Ovary (tissue), 3 donors: ENCODE measurements around the gene PLS1.

Source experiments
- CTCF ChIP-seq, 3 donors: fragments of 450-650 bp in 2 of 3; fragments of 200-600 bp in 1 of 3; IDR thresholded peaks; one replicate each; pipeline versions ENCODE4 v1.5.1 to v1.8.0; 2016 to 2022; ENCODE audit warnings: antibody characterized with exemption in 3 of 3, mild to moderate bottlenecking in 1 of 3
- EP300 ChIP-seq: sonication (generic); formaldehyde crosslinking; IDR thresholded peaks from one replicate; pipeline ENCODE4 v1.6.1; 2017; ENCODE audit warnings: antibody characterized with exemption
- POLR2A ChIP-seq: fragments of 450-650 bp; IDR thresholded peaks from one replicate; pipeline ENCODE4 v1.6.1; 2017; ENCODE audit warnings: antibody characterized with exemption, mild to moderate bottlenecking, moderate library complexity
- donor health status: DM: no; HTN: no; CAD: no.

- TF ChIP-seq EP300 (no peak), CTCF (IDR thresholded peaks at IDR 0.05) (no peak), POLR2A (no peak)
Observed at GRCh38 chr3:142650001-142650693, 54.0 kb downstream of the PLS1 start.
